IMR-90 (cell line): Measurements from ENCODE around the gene PRR5L. TPM values are rescaled to one million over a fixed set of nuclear protein-coding genes. Genes with fewer than 3 reads are reported as not detected.
A peak's percentile ranks its signal among the peaks of the same experiment; 100 is the strongest.

Experiments used
- ATAC-seq: fragments of 200-7000 bp; cut with Tn5 transposase; 2 replicates; pipeline ENCODE4 v1.9.1; 2020; ENCODE audit warnings: low read depth, mild to moderate bottlenecking, moderate library complexity
- BruUV-seq: library from RNA; stranded (reverse); fragments of 400-500 nt; replicated peaks from 2 replicates; lab custom pipeline; 2021; lab: Mats Ljungman, UMichigan
- CTCF ChIA-PET: fragments of 300-600 bp; formaldehyde crosslinking; extraction: SDS; loops from one replicate; lab custom pipeline; 2021; ENCODE audit warnings: antibody characterized with exemption; lab: Yijun Ruan, JAX
- POLR2A ChIA-PET: fragments of 300-600 bp; sonication (Branson Sonifier 250); formaldehyde crosslinking; loops from one replicate; lab custom pipeline; 2022; ENCODE audit warnings: antibody characterized with exemption; ENCODE audit not compliant: unreplicated experiment; lab: Charles Lee
- DNase-seq: peaks from one replicate; pipeline ENCODE4 v3.0.0; 2013
- H2AFZ ChIP-seq: replicated peaks from 2 replicates; pipeline ENCODE3; 2013; ENCODE audit warnings: low read length, mild to moderate bottlenecking; ENCODE audit not compliant: poor library complexity
- H2AK5ac ChIP-seq: 2 replicates; pipeline ENCODE4 v1.6.1; 2013; ENCODE audit warnings: low read depth, low read length, inconsistent platforms
- H2AK9ac ChIP-seq: replicated peaks from 2 replicates; pipeline ENCODE3; 2013; ENCODE audit warnings: mild to moderate bottlenecking, low read depth, low read length, moderate library complexity; ENCODE audit not compliant: poor library complexity
- H2BK120ac ChIP-seq: 2 replicates; pipeline ENCODE4 v1.6.1; 2013; ENCODE audit warnings: low read depth, low read length, inconsistent platforms
- H2BK15ac ChIP-seq: 3 replicates; pipeline ENCODE4 v1.6.1; 2013; ENCODE audit warnings: low read depth, low read length, inconsistent platforms
- H2BK20ac ChIP-seq: 2 replicates; pipeline ENCODE4 v1.6.1; 2013; ENCODE audit warnings: low read depth, mild to moderate bottlenecking, inconsistent platforms, low read length, moderate library complexity
- H2BK5ac ChIP-seq: 2 replicates; pipeline ENCODE4 v1.6.1; 2013; ENCODE audit warnings: mild to moderate bottlenecking, low read depth, low read length, inconsistent platforms; ENCODE audit not compliant: poor library complexity, severe bottlenecking
- H3K14ac ChIP-seq: replicated peaks from 2 replicates; pipeline ENCODE4 v1.6.1; 2013; ENCODE audit warnings: low read depth, low read length, inconsistent platforms
- H3K18ac ChIP-seq: 2 replicates; pipeline ENCODE4 v1.6.1; 2013; ENCODE audit warnings: low read depth, low read length, control low read depth
- H3K23ac ChIP-seq: 2 replicates; pipeline ENCODE4 v1.6.1; 2013; ENCODE audit warnings: low read depth, low read length, inconsistent platforms
- H3K27ac ChIP-seq: 2 replicates; pipeline ENCODE4 v1.5.1; 2013; ENCODE audit warnings: mild to moderate bottlenecking, control low read depth, low read length; ENCODE audit not compliant: insufficient read depth
- H3K27me3 ChIP-seq: 2 replicates; pipeline ENCODE4 v1.6.1; 2013; ENCODE audit warnings: low read length; ENCODE audit not compliant: control insufficient read depth, insufficient read depth
- H3K36me3 ChIP-seq: 2 replicates; pipeline ENCODE4 v1.6.1; 2013; ENCODE audit warnings: low read length, mixed read lengths; ENCODE audit not compliant: control insufficient read depth, insufficient read depth
- H3K4ac ChIP-seq: 2 replicates; pipeline ENCODE4 v1.6.1; 2013; ENCODE audit warnings: low read depth, low read length, inconsistent platforms
- H3K4me1 ChIP-seq: 2 replicates; pipeline ENCODE4 v1.6.1; 2013; ENCODE audit warnings: low read length, mixed read lengths; ENCODE audit not compliant: control insufficient read depth, insufficient read depth
- H3K4me2 ChIP-seq: 2 replicates; pipeline ENCODE4 v1.6.1; 2013; ENCODE audit warnings: low read depth, mild to moderate bottlenecking, control low read depth, low read length, moderate library complexity
- H3K4me3 ChIP-seq: 2 replicates; pipeline ENCODE4 v1.5.1; 2013; ENCODE audit warnings: low read depth, mild to moderate bottlenecking, control low read depth, low read length, moderate library complexity; ENCODE audit not compliant: insufficient read depth
- H3K56ac ChIP-seq: 2 replicates; pipeline ENCODE4 v1.6.1; 2013; ENCODE audit warnings: low read length, inconsistent platforms; ENCODE audit not compliant: insufficient read depth; ENCODE audit errors: extremely low read depth
- H3K79me1 ChIP-seq, 2 experiments: 2 replicates each; pipeline ENCODE4 v1.6.1; 2013; ENCODE audit warnings: low read length in 2 of 2, inconsistent platforms in 1 of 2, low read depth in 1 of 2
- H3K9ac ChIP-seq: 2 replicates; pipeline ENCODE4 v1.6.1; 2013; ENCODE audit warnings: low read depth, low read length, control low read depth
- H3K9me1 ChIP-seq: 2 replicates; pipeline ENCODE4 v1.6.1; 2013; ENCODE audit warnings: low read length, inconsistent platforms; ENCODE audit not compliant: insufficient read depth
- H3K9me3 ChIP-seq: 2 replicates; pipeline ENCODE4 v1.6.1; 2013; ENCODE audit warnings: low read length; ENCODE audit not compliant: control insufficient read depth, insufficient read depth
- H4K20me1 ChIP-seq: 2 replicates; pipeline ENCODE4 v1.6.1; 2013; ENCODE audit warnings: low read length, inconsistent platforms; ENCODE audit not compliant: insufficient read depth
- H4K5ac ChIP-seq: 2 replicates; pipeline ENCODE4 v1.6.1; 2013; ENCODE audit warnings: mild to moderate bottlenecking, low read depth, low read length, control low read depth
- H4K8ac ChIP-seq, 2 experiments: 2 replicates each; pipeline ENCODE4 v1.6.1; 2013; ENCODE audit warnings: low read depth in 2 of 2, low read length in 2 of 2, control low read depth in 1 of 2, inconsistent platforms in 1 of 2
- H4K91ac ChIP-seq: 2 replicates; pipeline ENCODE4 v1.6.1; 2013; ENCODE audit warnings: low read depth, low read length, inconsistent platforms; ENCODE audit not compliant: insufficient read depth
- BHLHE40 ChIP-seq: fragments of 150-350 bp; IDR thresholded peaks from 2 replicates; pipeline ENCODE4 v1.6.1; 2016; ENCODE audit warnings: mild to moderate bottlenecking, low read depth, low read length
- CEBPB ChIP-seq: IDR thresholded peaks from 2 replicates; pipeline ENCODE4 v1.6.1; 2012; ENCODE audit warnings: low read depth, low read length, improper control_type of control experiment
- CHD1 ChIP-seq: IDR thresholded peaks from 2 replicates; pipeline ENCODE4 v1.6.1; 2012; ENCODE audit warnings: low read depth, low read length, improper control_type of control experiment
- CTCF ChIP-seq: conservative IDR thresholded peaks from 2 replicates; pipeline ENCODE4 v1.5.1; 2012; ENCODE audit warnings: mild to moderate bottlenecking, low read depth, low read length, improper control_type of control experiment
- ELK1 ChIP-seq: fragments of 150-350 bp; IDR thresholded peaks from 2 replicates; pipeline ENCODE4 v1.6.1; 2016; ENCODE audit warnings: low read depth, mild to moderate bottlenecking, low read length, moderate library complexity, borderline replicate concordance
- FOS ChIP-seq: fragments of 150-350 bp; IDR thresholded peaks from 2 replicates; pipeline ENCODE4 v1.6.1; 2016; ENCODE audit warnings: low read depth, low read length
- MAFK ChIP-seq: IDR thresholded peaks from 2 replicates; pipeline ENCODE4 v1.6.1; 2012; ENCODE audit warnings: low read depth, low read length, improper control_type of control experiment
- MAZ ChIP-seq: IDR thresholded peaks from 2 replicates; pipeline ENCODE4 v1.6.1; 2012; ENCODE audit warnings: low read depth, mild to moderate bottlenecking, low read length, improper control_type of control experiment, moderate library complexity, borderline replicate concordance
- MXI1 ChIP-seq: IDR thresholded peaks from 2 replicates; pipeline ENCODE4 v1.6.1; 2012; ENCODE audit warnings: low read depth, mild to moderate bottlenecking, low read length, moderate library complexity, borderline replicate concordance
- NFE2L2 ChIP-seq: fragments of 150-350 bp; IDR thresholded peaks from 2 replicates; pipeline ENCODE4 v1.6.1; 2016; ENCODE audit warnings: low read depth, mild to moderate bottlenecking, low read length
- POLR2A ChIP-seq: IDR thresholded peaks from 2 replicates; pipeline ENCODE4 v1.6.1; 2012; ENCODE audit warnings: mild to moderate bottlenecking, low read depth, low read length
- RAD21 ChIP-seq: IDR thresholded peaks from 2 replicates; pipeline ENCODE4 v1.6.1; 2012; ENCODE audit warnings: low read length, improper control_type of control experiment
- RCOR1 ChIP-seq: IDR thresholded peaks from 2 replicates; pipeline ENCODE4 v1.6.1; 2012; ENCODE audit warnings: mild to moderate bottlenecking, low read length, improper control_type of control experiment; ENCODE audit not compliant: insufficient replicate concordance
- RFX5 ChIP-seq: IDR thresholded peaks from 2 replicates; pipeline ENCODE4 v1.8.0; 2012; ENCODE audit warnings: low read depth, mild to moderate bottlenecking, low read length, moderate library complexity
- SMC3 ChIP-seq: fragments of 150-350 bp; IDR thresholded peaks from 2 replicates; pipeline ENCODE4 v1.6.1; 2016; ENCODE audit warnings: low read depth, mild to moderate bottlenecking, antibody characterized with exemption, low read length, moderate library complexity
- USF2 ChIP-seq: fragments of 150-350 bp; IDR thresholded peaks from 2 replicates; pipeline ENCODE4 v1.6.1; 2017; ENCODE audit warnings: mild to moderate bottlenecking, antibody characterized with exemption, low read length, low read depth
- WGBS, 2 experiments: methylation state at CpG; one replicate each; pipeline versions ENCODE4 v1.1.5 to v1.1.7; 2013; ENCODE audit warnings: missing lambda C conversion rate in 2 of 2; ENCODE audit not compliant: insufficient read length in 1 of 2; ENCODE audit errors: extremely low coverage in 2 of 2; 5-methylcytosine and 5-hydroxymethylcytosine counted together
- dilution Hi-C: fragments of 300-500 bp; cut with HindIII; formaldehyde crosslinking; loops from one replicate; pipeline ENCODE4 v1.14.3; 2018; ENCODE audit warnings: low sequenced_read_pairs; ENCODE audit not compliant: unreplicated experiment
- in situ Hi-C: fragments of 300-500 bp; cut with MboI; formaldehyde crosslinking; loops from 3 replicates; pipeline ENCODE4 v1.14.3; 2019; ENCODE audit warnings: low sequenced_read_pairs, inconsistent platforms, mixed read lengths
- intact Hi-C: fragments of 100-400 bp; cut with micrococcal nuclease; formaldehyde crosslinking; loops from 2 replicates; pipeline ENCODE4 v1.10.0; 2022
- polyA plus RNA-seq, 3 experiments: library from polyadenylated mRNA; depleted of rRNA; stranded (reverse); fragments of >200 nt; gene quantifications; 2 replicates each; pipeline ENCODE4 v1.2.3, GENCODE V29; 2012; ENCODE audit warnings: low replicate concordance in 1 of 3
- total RNA-seq: library from RNA; depleted of rRNA; stranded (reverse); fragments of >200 nt; gene quantifications from 2 replicates; pipeline ENCODE4 v1.2.3, GENCODE V29; 2012

The PRR5L gene
- total and polyA plus RNA-seq, 2 of the 4 experiments (the other 2 are of a cell fraction): 2.9 to 3.6 TPM

GRCh38 chr11:36459046-36459445 is 163.0 kb downstream of the PRR5L start:
- Histone ChIP-seq H4K8ac (no peak overlapping the region), H2BK5ac (no peak overlapping the region), H3K9ac (no peak overlapping the region), H2BK120ac (peak overlapping the region; percentile 48), H2BK15ac (no peak overlapping the region), H3K9me1 (peaks cover 30% of the 10 kb centered on the region), H4K20me1 (no peaks in the 10 kb centered on the region), H3K14ac (no peak overlapping the region; the same call in 1 of the 2 replicates), H3K27me3 (no peaks in the 10 kb centered on the region), H2BK20ac (peak overlapping the region; percentile 57; the same call in 1 of the 2 replicates), H2AK9ac (no peak overlapping the region), H4K91ac (0 out of 2 replicates have a peak overlapping the region, but pooled peaks have one; percentile 51), H3K4me3 (no peak overlapping the region), H3K27ac (no peak overlapping the region), H3K9me3 (no peaks in the 10 kb centered on the region), H2AFZ (no peak overlapping the region), H3K4me1 (peaks cover 33% of the 10 kb centered on the region), H3K4me2 (no peak overlapping the region), H3K36me3 (no peaks in the 10 kb centered on the region), H3K18ac (no peak overlapping the region), H3K79me1 (peaks cover 0 to 2% of the 10 kb centered on the region in 2 experiments; a peak in 1 of 4 replicates), H3K23ac (no peak overlapping the region), H3K56ac (no peak overlapping the region), H3K4ac (peak overlapping the region; percentile 39; the same call in 1 of the 2 replicates), H4K5ac (no peak overlapping the region), H2AK5ac (peak overlapping the region; percentile 64)
- ATAC-seq (no peak), DNase-seq (no peak)
- intact Hi-C loops: loop anchor here (5.0 kb wide), 1 partner anchor 82 kb away; no protein-coding TSS in a partner anchor
- POLR2A ChIA-PET: no interaction called here
- BruUV-seq: no TSS peak
- dilution Hi-C loops: no loop called here
- 100% methylated on average over 3 of the region's 7 CpGs; no CpG with 5 or more reads in 1 of the 2 experiments for WGBS, 2 experiments
- CTCF ChIA-PET: no interaction called here
- in situ Hi-C loops: loop anchor here (25.0 kb wide), 1 partner anchor 847 kb away; the partner anchor contains the start of gene FJX1
- TF ChIP-seq CHD1 (no peak), FOS (no peak), BHLHE40 (no peak), USF2 (no peak), CTCF (no peak), MAZ (no peak), RAD21 (no peak), MXI1 (no peak), NFE2L2 (no peak), RFX5 (no peak), POLR2A (no peak), CEBPB (no peak), ELK1 (no peak), RCOR1 (no peak), SMC3 (no peak), MAFK (no peak)
